Gastrocnemius medialis (tissue), 4 donors: ENCODE results near the gene GNAZ.

Source experiments
- POLR2A ChIP-seq, 2 donors: fragments of 450-650 bp; IDR thresholded peaks; one replicate each; pipeline ENCODE4 v1.6.1; 2017; ENCODE audit warnings: antibody characterized with exemption in 2 of 2, mild to moderate bottlenecking in 2 of 2, moderate library complexity in 2 of 2
- TF ChIP-seq, protein P1 (sequence below), 5 experiments: fragments of 450-650 bp in 3 of 5; fragments of 200-600 bp in 2 of 5; sonication (generic) in 2 of 5; IDR thresholded peaks in 4 of 5; conservative IDR thresholded peaks in 1 of 5; 1 replicate in 4 of 5; 2 replicates in 1 of 5; pipeline ENCODE4 v1.5.1; 2016 to 2019; ENCODE audit warnings: antibody characterized with exemption in 5 of 5, mild to moderate bottlenecking in 3 of 5, moderate library complexity in 3 of 5

DNA sequence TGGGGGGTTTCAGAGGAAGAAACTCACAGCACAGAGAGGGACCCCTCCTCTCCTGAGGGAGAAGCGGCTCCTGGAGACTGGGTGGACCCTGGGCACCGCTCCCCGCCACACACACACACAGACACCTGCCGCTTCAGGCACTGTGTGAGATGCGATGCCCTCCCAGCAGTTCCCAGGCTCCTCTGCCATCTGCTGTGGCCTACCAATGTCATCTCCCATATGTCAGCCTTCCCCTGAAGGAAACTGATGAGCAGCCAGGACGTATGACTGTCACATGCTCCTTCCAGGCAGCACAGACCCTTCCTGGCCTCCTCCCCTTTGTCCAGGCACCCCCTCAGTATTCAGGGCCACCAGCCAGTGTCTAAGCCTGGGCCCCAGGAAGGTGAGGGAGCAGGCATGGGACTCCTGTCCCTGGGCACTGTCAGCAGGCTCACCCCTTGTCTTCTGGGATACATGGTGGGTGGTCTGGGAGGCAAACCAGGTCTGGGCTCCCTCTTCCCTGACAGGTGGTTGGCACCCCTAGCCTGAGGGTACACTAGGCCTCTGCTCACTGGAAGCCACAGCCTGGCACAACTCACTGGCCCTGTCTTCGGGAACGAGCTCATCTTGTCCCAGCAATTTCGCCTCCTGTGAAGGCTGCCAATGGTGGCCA is 98.2 kb downstream of the GNAZ start:
- no peak for TF ChIP-seq POLR2A (IDR thresholded peaks at IDR 0.05)
- TF ChIP-seq, protein P1, sequence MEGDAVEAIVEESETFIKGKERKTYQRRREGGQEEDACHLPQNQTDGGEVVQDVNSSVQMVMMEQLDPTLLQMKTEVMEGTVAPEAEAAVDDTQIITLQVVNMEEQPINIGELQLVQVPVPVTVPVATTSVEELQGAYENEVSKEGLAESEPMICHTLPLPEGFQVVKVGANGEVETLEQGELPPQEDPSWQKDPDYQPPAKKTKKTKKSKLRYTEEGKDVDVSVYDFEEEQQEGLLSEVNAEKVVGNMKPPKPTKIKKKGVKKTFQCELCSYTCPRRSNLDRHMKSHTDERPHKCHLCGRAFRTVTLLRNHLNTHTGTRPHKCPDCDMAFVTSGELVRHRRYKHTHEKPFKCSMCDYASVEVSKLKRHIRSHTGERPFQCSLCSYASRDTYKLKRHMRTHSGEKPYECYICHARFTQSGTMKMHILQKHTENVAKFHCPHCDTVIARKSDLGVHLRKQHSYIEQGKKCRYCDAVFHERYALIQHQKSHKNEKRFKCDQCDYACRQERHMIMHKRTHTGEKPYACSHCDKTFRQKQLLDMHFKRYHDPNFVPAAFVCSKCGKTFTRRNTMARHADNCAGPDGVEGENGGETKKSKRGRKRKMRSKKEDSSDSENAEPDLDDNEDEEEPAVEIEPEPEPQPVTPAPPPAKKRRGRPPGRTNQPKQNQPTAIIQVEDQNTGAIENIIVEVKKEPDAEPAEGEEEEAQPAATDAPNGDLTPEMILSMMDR (IDR thresholded peaks at IDR 0.05 in 4 of 5, conservative IDR thresholded peaks at IDR 0.05 in 1 of 5), result no peak
